ENCODE results near the gene FAM120C.

DNA sequence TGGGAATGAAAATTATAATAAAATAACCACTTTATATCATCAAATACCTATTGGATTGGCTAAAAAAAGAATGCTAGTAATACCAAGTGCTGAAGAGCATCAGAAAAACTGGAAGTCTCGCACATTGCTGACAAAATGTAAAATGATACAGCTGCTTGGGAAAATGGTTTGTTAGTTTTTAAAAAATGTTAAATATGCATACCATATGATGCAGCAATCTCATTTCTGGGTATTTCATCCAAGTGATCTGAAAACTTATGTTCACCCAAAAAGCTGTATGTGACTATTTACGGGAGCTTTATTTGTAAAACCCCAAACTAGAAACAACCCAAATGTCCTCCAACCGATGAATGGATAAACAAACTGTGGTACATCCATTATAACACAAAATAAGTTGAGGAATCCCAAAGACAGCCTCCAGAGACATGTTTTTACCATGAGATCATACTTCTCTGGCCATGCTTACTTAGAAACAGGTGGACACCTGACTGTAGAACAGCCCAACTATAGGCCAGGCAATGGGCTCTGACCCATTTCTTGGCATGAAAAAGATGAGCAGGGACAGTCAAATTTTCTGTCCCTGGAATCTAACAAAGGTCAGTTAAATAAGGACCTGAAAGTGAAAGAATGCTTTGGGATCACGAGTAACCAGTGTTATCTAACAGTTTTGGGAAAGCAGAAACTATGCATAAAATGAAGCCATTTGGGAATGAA lies 47.5 kb upstream of the FAM120C start:
- no peak for TF ChIP-seq POLR2A (IDR thresholded peaks at IDR 0.05)
- TF ChIP-seq, protein P1, sequence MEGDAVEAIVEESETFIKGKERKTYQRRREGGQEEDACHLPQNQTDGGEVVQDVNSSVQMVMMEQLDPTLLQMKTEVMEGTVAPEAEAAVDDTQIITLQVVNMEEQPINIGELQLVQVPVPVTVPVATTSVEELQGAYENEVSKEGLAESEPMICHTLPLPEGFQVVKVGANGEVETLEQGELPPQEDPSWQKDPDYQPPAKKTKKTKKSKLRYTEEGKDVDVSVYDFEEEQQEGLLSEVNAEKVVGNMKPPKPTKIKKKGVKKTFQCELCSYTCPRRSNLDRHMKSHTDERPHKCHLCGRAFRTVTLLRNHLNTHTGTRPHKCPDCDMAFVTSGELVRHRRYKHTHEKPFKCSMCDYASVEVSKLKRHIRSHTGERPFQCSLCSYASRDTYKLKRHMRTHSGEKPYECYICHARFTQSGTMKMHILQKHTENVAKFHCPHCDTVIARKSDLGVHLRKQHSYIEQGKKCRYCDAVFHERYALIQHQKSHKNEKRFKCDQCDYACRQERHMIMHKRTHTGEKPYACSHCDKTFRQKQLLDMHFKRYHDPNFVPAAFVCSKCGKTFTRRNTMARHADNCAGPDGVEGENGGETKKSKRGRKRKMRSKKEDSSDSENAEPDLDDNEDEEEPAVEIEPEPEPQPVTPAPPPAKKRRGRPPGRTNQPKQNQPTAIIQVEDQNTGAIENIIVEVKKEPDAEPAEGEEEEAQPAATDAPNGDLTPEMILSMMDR (IDR thresholded peaks at IDR 0.05): no peak
